ENCODE data around the gene NXPH4. TPM values are rescaled to one million over a fixed set of nuclear protein-coding genes. Genes with fewer than 3 reads are reported as not detected.

The NXPH4 gene
- total and polyA plus RNA-seq, 10 of the 15 experiments (the other 5 are each of a cell fraction or from before 2014, with no cell fraction given) = 0.03 to 0.26 TPM; not detected in 8

- TF ChIP-seq REST (IDR thresholded peaks at IDR 0.05; ENCODE audit: low read depth, low read length) (no peak), IKZF1 (conservative IDR thresholded peaks at IDR 0.05) (no peak), PML (IDR thresholded peaks at IDR 0.05; ENCODE audit: low read length) (no peak), CTCF (IDR thresholded peaks at IDR 0.05 in 2 of 3, conservative IDR thresholded peaks at IDR 0.05 in 1 of 3; ENCODE audit: control insufficient read depth in 2 of 3, extremely low read depth in 1 of 3, insufficient read depth in 1 of 3, low read depth in 3 of 3, low read length in 3 of 3) (no peak), MLLT1 (IDR thresholded peaks at IDR 0.05) (no peak)
Observed at GRCh38 chr12:57262126-57262822, 45.7 kb downstream of the NXPH4 start (continued).
